HG02798 (cell line): Measurements from ENCODE around the gene CD28.
A peak's percentile ranks its signal among the peaks of the same experiment; 100 is the strongest.
"Not testable (repeated sequence)": the region's sequence is repeated elsewhere in the genome, so short reads cannot be mapped to it uniquely, and the experiment has no call there.

Experiments
- ATAC-seq: cut with Tn5 transposase; IDR thresholded peaks from one replicate; pipeline ENCODE4 v1.9.1; 2021; ENCODE audit warnings: mild to moderate bottlenecking; ENCODE audit not compliant: unreplicated experiment, poor library complexity

Gene CD28

GRCh38 chr2:203779477-203780073, 73.1 kb downstream of the CD28 start:
- ATAC-seq: not testable (repeated sequence)

GRCh38 chr2:203780231-203780630, 73.8 kb downstream of the CD28 start:
- no peak for ATAC-seq

GRCh38 chr2:203781151-203781550, 74.7 kb downstream of the CD28 start:
- no peak for ATAC-seq

- peak; percentile 62 for ATAC-seq
Measured at GRCh38 chr2:203782262-203782976, 76.0 kb downstream of the CD28 start.

GRCh38 chr2:203783496-203784203, 77.2 kb downstream of the CD28 start:
- no peak for ATAC-seq

- ATAC-seq: not testable (repeated sequence)
Measured at GRCh38 chr2:203784710-203785270, 78.4 kb downstream of the CD28 start.

GRCh38 chr2:203785391-203786110, 79.1 kb downstream of the CD28 start:
- ATAC-seq: not testable (repeated sequence)

- ATAC-seq: no peak
Measured at GRCh38 chr2:203786549-203787351, 80.3 kb downstream of the CD28 start.

GRCh38 chr2:203787979-203788378, 81.5 kb downstream of the CD28 start:
- no peak for ATAC-seq
